Measurements from ENCODE around the gene IGSF21.

- no peak for TF ChIP-seq FOXP2 (optimal IDR thresholded peaks at IDR 0.05; ENCODE audit: control extremely low read depth, extremely low read length, insufficient read depth)
- TF ChIP-seq POLR2AphosphoS5 (IDR thresholded peaks at IDR 0.05; ENCODE audit: borderline replicate concordance, low read depth, low read length), result no peak
- TF ChIP-seq EZH2 (IDR thresholded peaks at IDR 0.05), result no peak
These were observed 173.4 kb downstream of the IGSF21 start for GRCh38 chr1:18280956-18281355.

Measured in SK-N-MC (cell line).